Activated CD4-positive, alpha-beta T cell treated with anti-CD3 and anti-CD28 coated beads, Interleukin-2, amount 10 ng/mL, durations not matched to agents 7 days and 5 days (primary cell): Measurements from ENCODE around the gene KATNIP. TPM values are rescaled to one million over a fixed set of nuclear protein-coding genes. Genes with fewer than 3 reads are reported as not detected.

Experiments
- CTCF ChIA-PET: fragments of 350-600 bp; sonication (Branson Sonifier 250); formaldehyde crosslinking; loops from one replicate; lab custom pipeline; 2021; ENCODE audit warnings: antibody characterized with exemption; lab: Charles Lee
- POLR2A ChIA-PET: fragments of 350-600 bp; sonication (Branson Sonifier 250); formaldehyde crosslinking; loops from one replicate; lab custom pipeline; 2021; ENCODE audit warnings: antibody characterized with exemption; lab: Charles Lee
- DNase-seq: peaks from one replicate; pipeline ENCODE4 v3.0.0-alpha.2; 2020
- H3K27ac Mint-ChIP-seq: one replicate; pipeline ENCODE4 v1.8.0; 2021; ENCODE audit warnings: mild to moderate bottlenecking, moderate library complexity, mixed read lengths
- H3K27me3 Mint-ChIP-seq: one replicate; pipeline ENCODE4 v1.8.0; 2021; ENCODE audit warnings: mixed read lengths
- H3K36me3 Mint-ChIP-seq: one replicate; pipeline ENCODE4 v1.8.0; 2021; ENCODE audit warnings: low read depth, mixed read lengths
- H3K4me1 Mint-ChIP-seq: one replicate; pipeline ENCODE4 v1.8.0; 2021; ENCODE audit warnings: mixed read lengths
- H3K4me3 Mint-ChIP-seq: one replicate; pipeline ENCODE4 v1.8.0; 2021; ENCODE audit warnings: mild to moderate bottlenecking, moderate library complexity, mixed read lengths
- H3K9me3 Mint-ChIP-seq: one replicate; pipeline ENCODE4 v1.8.0; 2021; ENCODE audit warnings: mixed read lengths
- total RNA-seq, 2 experiments: library from RNA; stranded (reverse); gene quantifications; one replicate each; pipeline ENCODE4 v1.2.3, GENCODE V29; 2021

KATNIP gene
- 10 to 100 TPM; 17.1 to 18.7 TPM for total RNA-seq

GRCh38 chr16:27549746-27550581 lies at the start of gene KATNIP, which contains the start of gene GTF3C1:
KATNIP (plus strand) TSS chr16:27550144; CDS start chr16:27550171, 27 bp downstream.
GTF3C1 (minus strand) TSS chr16:27549913; CDS start chr16:27549890, 23 bp downstream.
- Mint-ChIP-seq H3K36me3 (peaks cover 3% of the 10 kb centered on the region), H3K27me3 (no peaks in the 10 kb centered on the region), H3K9me3 (no peaks in the 10 kb centered on the region), H3K27ac (peak within 1 kb of the TSS; percentile 90), H3K4me1 (peaks cover 39% of the 10 kb centered on the region), H3K4me3 (peak within 1 kb of the TSS; percentile 99)
- POLR2A ChIA-PET: interaction anchor here (0.6 to 1.4 kb wide), 2 partner anchors 15 to 258 kb away, joined by 4 to 6 read pairs; no protein-coding TSS in a partner anchor
- DNase-seq: peak; percentile 100
- CTCF ChIA-PET: interaction anchor here (0.6 to 2.2 kb wide), 9 partner anchors 9 to 561 kb away, joined by 3 to 9 read pairs (median 3); no protein-coding TSS in a partner anchor

- H3K36me3 Mint-ChIP-seq: peaks cover 49% of the 10 kb centered on the region
- H3K9me3 Mint-ChIP-seq: no peaks in the 10 kb centered on the region
- H3K4me1 Mint-ChIP-seq: no peaks in the 10 kb centered on the region
- no peaks in the 10 kb centered on the region for H3K27me3 Mint-ChIP-seq
- ChIA-PET CTCF (no interaction called here), POLR2A (interaction anchor here (0.6 kb wide), 1 partner anchor 200 kb away, joined by 3 read pairs; no protein-coding TSS in a partner anchor)
- no peak for DNase-seq
- no peak overlapping the region for H3K27ac Mint-ChIP-seq
- no peak overlapping the region for H3K4me3 Mint-ChIP-seq
These were observed 49.1 kb upstream of the KATNIP start for GRCh38 chr16:27500801-27501200.

GRCh38 chr16:27503662-27504061 lies 46.3 kb upstream of the KATNIP start:
- Mint-ChIP-seq H3K36me3 (peaks cover 49% of the 10 kb centered on the region), H3K4me3 (no peak overlapping the region), H3K9me3 (no peaks in the 10 kb centered on the region), H3K27ac (peak overlapping the region; percentile 16), H3K4me1 (no peaks in the 10 kb centered on the region), H3K27me3 (no peaks in the 10 kb centered on the region)
- CTCF ChIA-PET: no interaction called here
- DNase-seq: no peak
- POLR2A ChIA-PET: no interaction called here

- Mint-ChIP-seq H3K4me1 (no peaks in the 10 kb centered on the region), H3K27me3 (no peaks in the 10 kb centered on the region), H3K9me3 (no peaks in the 10 kb centered on the region), H3K36me3 (peaks cover 54% of the 10 kb centered on the region), H3K4me3 (no peak overlapping the region), H3K27ac (peak overlapping the region; percentile 66)
- ChIA-PET CTCF (interaction anchor here (0.9 to 1.6 kb wide), 2 partner anchors 9 to 18 kb away, joined by 3 read pairs; no protein-coding TSS in a partner anchor), POLR2A (no interaction called here)
- no peak for DNase-seq
These were observed 44.4 kb upstream of the KATNIP start for GRCh38 chr16:27505297-27506236.

GRCh38 chr16:27506771-27507170 lies 43.2 kb upstream of the KATNIP start:
- CTCF ChIA-PET: interaction anchor here (1.6 kb wide), 1 partner anchor 10 kb away, joined by 3 read pairs; no protein-coding TSS in a partner anchor
- Mint-ChIP-seq H3K9me3 (no peaks in the 10 kb centered on the region), H3K4me1 (no peaks in the 10 kb centered on the region), H3K27ac (no peak overlapping the region), H3K4me3 (no peak overlapping the region), H3K36me3 (peaks cover 54% of the 10 kb centered on the region), H3K27me3 (no peaks in the 10 kb centered on the region)
- POLR2A ChIA-PET: no interaction called here
- no peak for DNase-seq

- Mint-ChIP-seq H3K27ac (no peak overlapping the region), H3K9me3 (no peaks in the 10 kb centered on the region), H3K36me3 (peaks cover 42% of the 10 kb centered on the region), H3K4me1 (no peaks in the 10 kb centered on the region), H3K27me3 (no peaks in the 10 kb centered on the region), H3K4me3 (no peak overlapping the region)
- ChIA-PET CTCF (no interaction called here), POLR2A (no interaction called here)
- no peak for DNase-seq
These were observed 41.5 kb upstream of the KATNIP start for GRCh38 chr16:27508476-27508875.

- ChIA-PET POLR2A (interaction anchor here (1.0 kb wide), 1 partner anchor 15 kb away, joined by 3 read pairs; no protein-coding TSS in a partner anchor), CTCF (interaction anchor here (1.0 to 1.2 kb wide), 2 partner anchors 10 to 16 kb away, joined by 3 to 4 read pairs; no protein-coding TSS in a partner anchor)
- no peak overlapping the region for H3K27ac Mint-ChIP-seq
- H3K4me3 Mint-ChIP-seq: no peak overlapping the region
- H3K4me1 Mint-ChIP-seq: no peaks in the 10 kb centered on the region
- H3K27me3 Mint-ChIP-seq: no peaks in the 10 kb centered on the region
- DNase-seq: no peak
- H3K36me3 Mint-ChIP-seq: peaks cover 27% of the 10 kb centered on the region
- H3K9me3 Mint-ChIP-seq: no peaks in the 10 kb centered on the region
These were observed 38.1 kb upstream of the KATNIP start for GRCh38 chr16:27511657-27512448.

- DNase-seq: no peak
- Mint-ChIP-seq H3K36me3 (peaks cover 20% of the 10 kb centered on the region), H3K9me3 (no peaks in the 10 kb centered on the region), H3K27me3 (no peaks in the 10 kb centered on the region), H3K27ac (no peak overlapping the region), H3K4me3 (no peak overlapping the region), H3K4me1 (no peaks in the 10 kb centered on the region)
- POLR2A ChIA-PET: no interaction called here
- CTCF ChIA-PET: interaction anchor here (0.5 to 1.5 kb wide), 3 partner anchors 16 to 194 kb away, joined by 3 to 5 read pairs (median 3); no protein-coding TSS in a partner anchor
These were observed 35.1 kb upstream of the KATNIP start for GRCh38 chr16:27514806-27515205.

GRCh38 chr16:27515874-27516353 lies 34.0 kb upstream of the KATNIP start:
- peak; percentile 40 for DNase-seq
- Mint-ChIP-seq H3K4me3 (no peak overlapping the region), H3K36me3 (peaks cover 17% of the 10 kb centered on the region), H3K27ac (no peak overlapping the region), H3K4me1 (no peaks in the 10 kb centered on the region), H3K9me3 (no peaks in the 10 kb centered on the region), H3K27me3 (no peaks in the 10 kb centered on the region)
- POLR2A ChIA-PET: no interaction called here
- CTCF ChIA-PET: interaction anchor here (0.6 to 1.5 kb wide), 3 partner anchors 10 to 706 kb away, joined by 3 to 5 read pairs (median 3); no protein-coding TSS in a partner anchor

GRCh38 chr16:27516365-27516764 lies 33.6 kb upstream of the KATNIP start:
- H3K9me3 Mint-ChIP-seq: no peaks in the 10 kb centered on the region
- ChIA-PET CTCF (interaction anchor here (1.3 to 1.5 kb wide), 2 partner anchors 10 to 17 kb away, joined by 3 to 5 read pairs; no protein-coding TSS in a partner anchor), POLR2A (no interaction called here)
- no peak overlapping the region for H3K4me3 Mint-ChIP-seq
- H3K27me3 Mint-ChIP-seq: no peaks in the 10 kb centered on the region
- no peaks in the 10 kb centered on the region for H3K4me1 Mint-ChIP-seq
- DNase-seq: no peak
- peaks cover 16% of the 10 kb centered on the region for H3K36me3 Mint-ChIP-seq
- H3K27ac Mint-ChIP-seq: no peak overlapping the region

- Mint-ChIP-seq H3K4me3 (no peak overlapping the region), H3K36me3 (peaks cover 17% of the 10 kb centered on the region), H3K4me1 (no peaks in the 10 kb centered on the region), H3K27me3 (no peaks in the 10 kb centered on the region), H3K9me3 (no peaks in the 10 kb centered on the region), H3K27ac (no peak overlapping the region)
- ChIA-PET POLR2A (no interaction called here), CTCF (no interaction called here)
- DNase-seq: no peak
These were observed 32.3 kb upstream of the KATNIP start for GRCh38 chr16:27517664-27518063.
